Measurements from ENCODE around the gene ICAM1. TPM values are rescaled to one million over a fixed set of nuclear protein-coding genes. Genes with fewer than 3 reads are reported as not detected.
"Not testable (repeated sequence)": the region's sequence is repeated elsewhere in the genome, so short reads cannot be mapped to it uniquely, and the experiment has no call there.

The ICAM1 gene
- total RNA-seq, 6 experiments from 2014 or later, result 4.6 to 186 (median 38.5) TPM

GRCh38 chr19:10233946-10234345 lies 37.0 kb upstream of the ICAM1 start:
- Histone ChIP-seq H3K4me3 (no peak overlapping the region), H3K9me3 (no peaks in the 10 kb centered on the region), H3K36me3 (no peaks in the 10 kb centered on the region), H3K4me1 (peaks cover 0 to 40% (median 15%) of the 10 kb centered on the region in 4 donors), H3K27ac (no peak overlapping the region), H3K27me3 (no peaks in the 10 kb centered on the region)
- no peak for TF ChIP-seq POLR2A (IDR thresholded peaks at IDR 0.05)
- TF ChIP-seq CTCF (IDR thresholded peaks at IDR 0.05), result no peak
- DNase-seq, result no peak
- intact Hi-C loops (cut with DNase I), result no loop called here
- no peak for ATAC-seq
- 69% methylated on average over 1 of the region's 4 CpGs for WGBS (ENCODE audit: insufficient coverage, low coverage, low lambda C conversion rate, missing lambda C conversion rate)

GRCh38 chr19:10235003-10235402 lies 35.9 kb upstream of the ICAM1 start:
- Histone ChIP-seq H3K27ac (peak overlapping the region in 2 of 3 donors; percentile 81 to 90), H3K4me1 (peaks cover 0 to 43% (median 16%) of the 10 kb centered on the region in 4 donors)

GRCh38 chr19:10235409-10235808 lies 35.5 kb upstream of the ICAM1 start:
- H3K9me3 ChIP-seq, result not testable (repeated sequence)

More at GRCh38 chr19:10235003-10235402, 35.9 kb upstream of the ICAM1 start:
- TF ChIP-seq POLR2A (IDR thresholded peaks at IDR 0.05) (no peak), CTCF (IDR thresholded peaks at IDR 0.05) (no peak)
- no peaks in the 10 kb centered on the region for H3K36me3 ChIP-seq
- no peaks in the 10 kb centered on the region for H3K27me3 ChIP-seq
- no peak for DNase-seq
- ATAC-seq, result peak; percentile 1 to 36 (median 6)
- intact Hi-C loops (cut with DNase I), result no loop called here
- H3K4me3 ChIP-seq, result no peak overlapping the region
- H3K9me3 ChIP-seq, result no peaks in the 10 kb centered on the region
- 41% methylated on average over 4 of the region's 4 CpGs for WGBS (ENCODE audit: insufficient coverage, low coverage, low lambda C conversion rate, missing lambda C conversion rate)

GRCh38 chr19:10237702-10238101 lies 33.2 kb upstream of the ICAM1 start:
- no peaks in the 10 kb centered on the region for H3K36me3 ChIP-seq
- no peak overlapping the region for H3K4me3 ChIP-seq
- H3K27ac ChIP-seq, result peak overlapping the region; percentile 69 to 90 (median 81)
- DNase-seq (peak in 1 of 3 donors; percentile 38), ATAC-seq (peak in 3 of 4 donors; percentile 22 to 52 (median 24))
- intact Hi-C loops (cut with DNase I), result no loop called here
- H3K27me3 ChIP-seq, result no peaks in the 10 kb centered on the region
- peaks cover 0 to 48% (median 19%) of the 10 kb centered on the region in 4 donors for H3K4me1 ChIP-seq
- no peaks in the 10 kb centered on the region for H3K9me3 ChIP-seq
- WGBS (ENCODE audit: insufficient coverage, low coverage, low lambda C conversion rate, missing lambda C conversion rate), result 50% methylated on average over 6 of the region's 6 CpGs
- no peak for TF ChIP-seq CTCF (IDR thresholded peaks at IDR 0.05)
- no peak for TF ChIP-seq POLR2A (IDR thresholded peaks at IDR 0.05)

More at GRCh38 chr19:10235409-10235808, 35.5 kb upstream of the ICAM1 start:
- H3K4me3 ChIP-seq; H3K36me3 ChIP-seq; H3K27me3 ChIP-seq; ATAC-seq; intact Hi-C loops (cut with DNase I); DNase-seq: not testable (repeated sequence)
- H3K27ac ChIP-seq, result peak overlapping the region; percentile 80 to 90 (median 81)
- peaks cover 0 to 43% (median 16%) of the 10 kb centered on the region in 4 donors for H3K4me1 ChIP-seq
- WGBS (ENCODE audit: insufficient coverage, low coverage, low lambda C conversion rate, missing lambda C conversion rate), result 93% methylated on average over 3 of the region's 7 CpGs

GRCh38 chr19:10238172-10238783 lies 32.6 kb upstream of the ICAM1 start:
- Histone ChIP-seq H3K4me3 (no peak overlapping the region), H3K4me1 (peaks cover 0 to 53% (median 21%) of the 10 kb centered on the region in 4 donors), H3K36me3 (no peaks in the 10 kb centered on the region), H3K9me3 (no peaks in the 10 kb centered on the region), H3K27me3 (no peaks in the 10 kb centered on the region), H3K27ac (peak overlapping the region; percentile 69 to 90 (median 81))
- intact Hi-C loops (cut with DNase I), result no loop called here
- 49% methylated on average over 12 of the region's 12 CpGs for WGBS (ENCODE audit: insufficient coverage, low coverage, low lambda C conversion rate, missing lambda C conversion rate)
- ATAC-seq (peak; percentile 67 to 76 (median 68)), DNase-seq (peak in 2 of 3 donors; percentile 57 to 62)
- no peak for TF ChIP-seq POLR2A (IDR thresholded peaks at IDR 0.05)
- TF ChIP-seq CTCF (IDR thresholded peaks at IDR 0.05), result no peak

GRCh38 chr19:10241826-10242449 lies 29.0 kb upstream of the ICAM1 start:
- H3K27ac ChIP-seq, result peak overlapping the region in 1 of 3 donors; percentile 33
- ATAC-seq; H3K36me3 ChIP-seq; H3K4me3 ChIP-seq; intact Hi-C loops (cut with DNase I); H3K9me3 ChIP-seq; DNase-seq; H3K27me3 ChIP-seq: not testable (repeated sequence)
- H3K4me1 ChIP-seq, result peaks cover 0 to 44% (median 16%) of the 10 kb centered on the region in 4 donors
- 83% methylated on average over 11 of the region's 11 CpGs for WGBS (ENCODE audit: insufficient coverage, low coverage, low lambda C conversion rate, missing lambda C conversion rate)

Measured in right lobe of liver (tissue), 6 donors.